Fibroblast of skin of left biceps (primary cell): Measurements from ENCODE around the gene L1TD1.
A peak's percentile ranks its signal among the peaks of the same experiment; 100 is the strongest.
"Not testable (repeated sequence)": the region's sequence is repeated elsewhere in the genome, so short reads cannot be mapped to it uniquely, and the experiment has no call there.

ENCODE experiments used
- DNase-seq, 2 experiments: peaks; one replicate each; pipeline ENCODE4 v3.0.0-alpha.2; 2013; ENCODE audit warnings: low read depth in 2 of 2

Gene L1TD1

DNA sequence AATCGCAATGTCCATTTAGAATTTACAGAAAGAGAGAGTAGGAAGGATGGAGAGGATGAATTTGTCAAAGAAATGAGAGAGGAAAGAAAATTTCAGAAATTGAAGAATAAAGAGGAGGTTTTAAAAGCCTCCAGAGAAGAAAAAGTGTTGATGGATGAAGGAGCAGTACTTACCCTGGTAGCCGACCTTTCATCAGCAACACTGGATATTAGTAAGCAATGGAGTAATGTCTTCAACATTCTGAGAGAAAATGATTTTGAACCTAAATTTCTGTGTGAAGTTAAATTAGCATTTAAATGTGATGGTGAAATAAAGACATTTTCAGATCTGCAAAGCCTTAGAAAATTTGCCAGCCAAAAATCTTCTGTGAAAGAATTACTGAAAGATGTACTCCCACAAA, 12.5 kb downstream of the L1TD1 start:
- no peak for DNase-seq

DNA sequence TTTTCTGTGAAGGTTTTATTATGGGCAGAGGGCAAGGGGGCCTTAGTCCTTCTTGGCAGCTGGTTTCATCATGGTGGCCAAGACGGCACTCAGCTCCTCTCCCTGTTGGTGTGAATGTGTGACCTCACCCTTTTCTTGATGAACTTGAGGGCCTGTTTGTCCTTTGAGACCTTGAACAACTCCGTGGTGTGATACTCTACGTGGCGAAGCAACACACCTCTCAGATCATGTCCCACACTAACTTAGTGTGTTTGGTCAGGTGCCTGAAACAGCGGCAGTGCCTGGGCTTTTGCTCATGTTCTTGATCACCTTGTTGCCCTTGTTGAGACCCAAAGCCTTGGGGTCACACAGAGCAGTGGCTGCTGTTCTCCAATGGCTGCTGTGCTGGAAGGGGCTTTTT, 13.4 kb downstream of the L1TD1 start:
- DNase-seq: no peak

DNA sequence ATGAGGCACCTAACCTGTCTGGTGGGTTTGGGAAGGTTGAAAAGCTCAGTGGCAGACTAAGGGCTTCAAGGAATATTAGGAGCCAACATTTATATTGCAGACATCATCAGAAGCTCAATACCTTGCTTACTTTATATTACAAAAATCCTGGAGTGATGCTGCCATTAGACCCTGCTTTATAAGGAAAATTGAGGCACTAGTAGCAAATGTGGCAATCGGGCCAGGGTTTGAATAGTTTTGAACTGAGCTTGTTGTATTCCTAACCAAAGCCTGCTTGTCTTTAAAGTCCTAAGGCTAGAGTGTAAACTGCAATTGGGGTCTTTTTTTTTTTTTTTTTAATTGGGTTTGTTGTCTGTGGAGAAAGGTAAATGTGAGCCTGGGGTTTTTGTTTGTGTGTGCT, 14.3 kb downstream of the L1TD1 start:
- DNase-seq: no peak

DNA sequence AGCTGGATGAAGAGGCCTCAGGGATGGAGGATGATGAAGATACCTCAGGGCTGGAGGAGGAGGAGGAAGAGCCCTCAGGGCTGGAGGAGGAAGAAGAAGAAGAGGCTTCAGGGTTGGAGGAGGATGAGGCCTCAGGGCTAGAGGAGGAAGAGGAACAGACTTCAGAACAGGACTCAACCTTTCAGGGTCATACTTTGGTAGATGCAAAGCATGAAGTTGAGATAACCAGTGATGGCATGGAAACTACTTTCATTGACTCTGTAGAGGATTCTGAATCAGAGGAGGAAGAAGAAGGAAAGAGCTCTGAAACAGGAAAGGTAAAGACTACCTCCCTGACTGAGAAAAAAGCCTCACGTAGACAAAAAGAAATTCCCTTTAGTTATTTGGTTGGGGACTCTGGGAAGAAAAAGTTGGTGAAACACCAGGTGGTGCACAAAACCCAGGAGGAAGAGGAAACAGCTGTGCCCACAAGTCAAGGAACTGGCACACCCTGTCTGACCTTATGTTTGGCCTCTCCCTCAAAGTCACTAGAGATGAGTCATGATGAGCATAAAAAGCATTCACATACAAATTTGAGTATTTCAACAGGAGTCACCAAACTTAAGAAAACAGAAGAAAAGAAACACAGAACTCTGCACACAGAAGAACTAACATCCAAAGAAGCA, 15.4 kb downstream of the L1TD1 start:
- DNase-seq: no peak

DNA sequence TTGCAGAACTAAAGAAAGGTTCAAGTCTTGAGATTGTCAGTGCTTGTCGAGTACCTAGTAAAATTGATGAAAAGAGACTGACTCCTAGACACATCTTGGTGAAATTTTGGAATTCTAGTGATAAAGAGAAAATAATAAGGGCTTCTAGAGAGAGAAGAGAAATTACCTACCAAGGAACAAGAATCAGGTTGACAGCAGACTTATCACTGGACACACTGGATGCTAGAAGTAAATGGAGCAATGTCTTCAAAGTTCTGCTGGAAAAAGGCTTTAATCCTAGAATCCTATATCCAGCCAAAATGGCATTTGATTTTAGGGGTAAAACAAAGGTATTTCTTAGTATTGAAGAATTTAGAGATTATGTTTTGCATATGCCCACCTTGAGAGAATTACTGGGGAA, 16.3 kb downstream of the L1TD1 start:
- no peak for DNase-seq

DNA sequence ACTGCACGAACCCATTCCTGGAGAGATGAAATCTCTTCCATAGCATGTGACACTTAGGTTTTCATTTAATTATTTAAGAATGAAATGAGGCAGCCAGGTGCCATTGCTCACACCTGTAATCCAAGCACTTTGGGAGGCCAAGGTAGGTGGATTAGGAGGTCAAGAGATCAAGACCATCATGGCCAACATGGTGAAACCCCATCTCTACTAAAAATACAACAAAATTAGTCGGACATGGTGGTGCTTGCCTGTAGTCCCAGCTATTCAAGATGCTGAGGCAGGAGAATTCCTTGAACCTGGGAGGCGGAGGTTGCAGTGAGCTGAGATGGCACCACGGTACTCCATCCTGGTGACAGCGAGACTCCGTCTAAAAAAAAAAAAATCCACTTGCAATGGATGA, 17.8 kb downstream of the L1TD1 start:
- DNase-seq: no peak

DNA sequence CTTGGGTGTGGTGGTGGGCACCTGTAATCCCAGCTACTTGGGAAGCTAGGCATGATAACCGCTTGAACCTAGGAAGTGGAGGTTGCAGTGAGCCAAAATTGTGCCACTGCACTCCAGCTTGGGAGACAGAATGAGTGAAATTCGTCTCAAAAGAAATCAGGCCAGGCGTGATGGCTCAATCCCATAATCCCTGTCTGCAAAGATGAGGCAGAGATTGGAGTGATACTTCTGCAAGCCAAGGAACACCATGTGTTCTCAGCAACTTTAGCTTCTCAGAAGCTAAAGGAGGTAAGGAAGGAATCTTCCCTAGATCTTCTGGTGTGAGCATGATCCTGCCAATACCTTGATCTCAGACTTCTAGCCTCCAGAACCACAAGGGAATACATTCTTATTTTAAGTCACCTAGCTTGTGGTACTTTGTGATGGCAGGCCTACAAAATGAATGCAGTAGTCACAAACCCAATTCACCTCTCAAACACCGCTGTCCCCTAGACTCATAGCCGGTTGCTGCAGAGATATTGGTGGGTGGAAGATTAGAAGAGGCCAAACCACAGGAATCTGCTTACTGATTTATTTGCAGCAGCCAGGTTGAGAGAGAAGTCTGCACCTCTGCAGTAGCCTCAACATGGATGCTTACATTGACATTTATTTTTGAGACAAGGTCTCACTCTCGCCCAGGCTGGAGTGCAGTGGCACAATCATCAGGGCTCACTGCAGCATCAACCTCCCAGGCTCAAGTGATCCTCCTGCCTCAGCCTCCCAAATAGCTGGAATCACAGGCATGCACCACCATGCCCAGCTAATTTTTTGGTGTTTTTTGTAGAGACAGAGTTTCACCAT, 18.6 kb downstream of the L1TD1 start:
- no peak for DNase-seq

DNA sequence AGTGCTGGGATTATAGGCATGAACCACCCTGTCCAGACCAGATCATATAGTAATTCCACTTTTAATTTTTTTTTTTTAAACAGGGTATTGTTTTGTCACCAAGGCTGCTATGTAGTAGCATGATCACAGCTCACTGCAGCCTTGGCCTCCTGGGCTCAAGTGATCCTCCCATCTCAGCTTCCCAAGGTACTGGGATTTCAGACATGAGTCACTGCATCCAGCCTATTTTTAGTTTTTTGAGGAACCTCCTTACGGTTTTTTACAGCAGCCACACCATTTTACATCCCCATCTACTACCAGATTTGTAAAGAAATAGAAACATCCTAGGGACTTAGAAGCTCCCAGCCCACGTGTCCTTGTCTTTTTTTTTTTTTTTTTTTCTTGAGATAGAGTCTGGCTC, 24.0 kb downstream of the L1TD1 start:
- no peak for DNase-seq

DNA sequence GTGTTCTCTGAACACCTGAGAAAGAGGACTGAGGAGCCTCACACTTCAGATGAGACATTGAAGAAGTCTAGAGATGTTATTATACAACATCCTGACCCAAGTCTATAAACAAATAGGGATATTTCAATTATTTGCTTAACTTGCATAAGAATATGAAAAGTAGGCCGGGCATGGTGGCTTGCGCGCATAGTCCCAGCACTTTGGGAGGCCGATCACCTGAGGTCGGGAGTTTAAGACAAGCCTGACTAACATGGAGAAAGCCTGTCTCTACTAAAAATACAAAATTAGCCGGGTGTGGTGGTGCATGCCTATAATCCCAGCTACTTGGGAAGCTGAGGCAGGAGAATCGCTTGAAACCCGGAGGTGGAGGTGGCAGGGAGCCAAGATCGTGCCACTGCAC, 25.8 kb downstream of the L1TD1 start:
- DNase-seq: not testable (repeated sequence)

DNA sequence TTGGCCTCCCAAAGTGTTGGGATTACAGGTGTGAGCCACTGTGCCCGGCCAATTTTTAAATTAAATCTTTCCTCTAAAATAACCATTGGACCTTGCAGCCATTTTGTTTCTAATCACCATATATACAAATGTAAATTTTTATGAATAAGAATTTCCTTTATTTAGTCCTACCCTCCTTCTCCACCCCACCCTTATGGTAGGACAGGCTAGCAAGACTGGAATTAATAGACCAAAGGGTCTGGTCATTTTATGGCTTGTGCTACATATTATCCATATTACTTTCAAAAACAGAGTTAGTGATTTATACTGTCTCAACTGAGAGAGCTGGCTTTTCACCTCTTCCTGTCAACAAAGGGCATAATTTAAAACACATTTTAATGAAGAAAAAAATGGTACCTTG, 26.5 kb downstream of the L1TD1 start:
- no peak for DNase-seq

DNA sequence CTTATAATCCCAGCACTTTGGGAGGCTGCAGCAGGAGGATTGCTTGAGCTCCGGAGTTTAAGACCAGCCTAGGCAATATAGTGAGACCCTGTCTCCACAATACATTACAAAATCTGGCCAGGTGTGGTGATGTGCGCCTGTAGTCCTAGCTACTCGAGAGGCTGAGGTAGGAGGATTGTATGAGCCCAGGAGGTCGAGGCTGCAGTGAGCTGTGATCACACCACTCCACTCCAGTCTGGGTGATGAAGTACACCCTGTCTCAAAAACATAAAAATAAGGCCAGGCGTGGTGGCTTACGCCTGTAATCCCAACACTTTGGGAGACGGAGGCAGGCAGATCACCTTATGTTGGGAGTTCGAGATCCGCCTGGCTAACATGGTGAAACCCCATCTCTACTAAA, 27.7 kb downstream of the L1TD1 start:
- DNase-seq: no peak

DNA sequence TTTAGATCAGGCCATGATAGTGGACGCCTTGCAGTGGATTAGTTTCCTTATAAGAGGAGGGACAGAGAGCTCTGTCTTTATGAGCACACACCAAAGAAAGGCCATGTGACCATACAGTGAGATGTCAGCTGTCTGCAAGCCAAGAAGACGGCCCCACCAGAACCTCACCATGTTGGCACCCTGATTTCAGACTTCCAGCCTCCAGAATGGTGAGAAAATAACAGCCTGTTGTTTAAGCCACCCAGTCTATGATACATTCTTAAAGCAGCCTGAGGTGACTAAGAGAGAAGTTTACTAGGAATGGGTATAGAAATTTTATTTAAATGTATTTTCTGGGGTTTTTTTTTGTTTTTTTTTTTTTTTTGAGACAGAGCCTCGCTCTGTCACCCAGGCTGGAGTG, 29.5 kb downstream of the L1TD1 start:
- no peak for DNase-seq

DNA sequence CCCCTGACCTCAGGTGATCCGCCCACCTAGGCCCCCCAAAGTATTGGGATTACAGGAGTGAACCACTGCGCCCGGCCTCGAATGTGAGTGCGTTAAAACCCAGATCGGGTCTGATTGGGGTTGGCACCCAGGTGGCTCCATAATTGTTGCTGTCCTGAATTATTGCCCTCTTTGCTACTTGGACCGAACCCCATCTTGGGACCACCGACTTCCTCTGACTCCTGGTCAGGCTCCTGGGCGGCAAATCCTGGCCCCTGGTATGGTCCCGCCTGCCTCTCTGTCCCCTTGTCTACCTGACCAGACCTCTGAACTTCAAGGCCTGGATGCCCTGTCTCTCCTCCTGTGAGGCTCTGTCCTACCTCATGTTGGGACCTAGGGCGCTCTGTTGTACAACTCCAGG, 32.8 kb downstream of the L1TD1 start:
- no peak for DNase-seq

DNA sequence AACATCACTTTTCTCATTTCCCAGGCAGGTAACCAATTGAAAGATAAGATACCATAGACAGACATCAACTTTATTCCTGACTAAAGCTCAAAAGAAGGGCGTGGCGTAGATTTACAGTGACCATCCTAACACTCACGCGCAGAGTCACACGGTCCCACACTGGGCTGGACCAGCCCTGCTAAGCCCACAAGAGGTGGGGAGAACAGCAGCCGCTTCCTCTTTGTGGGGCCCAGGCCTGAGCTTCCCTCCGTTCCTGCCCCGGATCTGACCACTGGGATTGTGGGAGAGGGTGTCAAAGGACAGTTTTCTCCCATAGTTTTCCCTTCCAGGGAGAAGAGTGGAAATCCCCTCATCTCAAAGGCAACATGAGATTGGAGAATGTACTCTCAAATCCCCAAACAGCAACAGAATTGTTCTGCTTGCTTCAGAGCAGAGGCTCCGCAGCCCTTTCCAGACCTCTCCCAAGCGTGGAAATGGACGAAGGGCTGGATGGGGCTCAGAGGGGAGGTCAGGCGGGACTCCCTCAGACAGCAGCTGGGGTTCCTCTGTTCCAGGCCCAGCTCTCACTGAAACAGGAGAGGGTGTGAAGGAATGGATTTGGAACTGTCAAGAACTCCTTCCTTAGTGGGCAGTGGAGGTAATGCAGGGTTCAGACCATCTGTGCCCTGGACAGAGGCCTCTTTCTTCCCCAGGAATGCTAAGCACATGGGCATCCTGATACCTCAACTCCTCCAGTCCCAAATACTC, 33.7 kb downstream of the L1TD1 start:
- no peak for DNase-seq

DNA sequence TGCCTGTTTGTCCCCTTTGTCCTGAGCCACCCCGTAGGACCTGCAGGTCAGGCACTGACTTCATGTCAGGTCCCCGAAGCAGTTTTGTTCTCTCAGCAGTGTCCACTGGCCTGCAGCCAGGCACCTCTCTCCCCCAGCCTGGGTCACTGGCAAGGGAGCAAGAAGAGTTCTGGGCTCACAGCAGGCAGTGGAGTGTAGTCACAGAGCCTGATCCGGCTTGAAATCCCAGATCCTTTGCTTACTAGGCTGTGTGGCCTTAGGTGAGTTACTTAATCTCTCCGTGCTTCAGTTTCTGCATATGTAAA, 34.2 kb downstream of the L1TD1 start:
- DNase-seq: no peak

DNA sequence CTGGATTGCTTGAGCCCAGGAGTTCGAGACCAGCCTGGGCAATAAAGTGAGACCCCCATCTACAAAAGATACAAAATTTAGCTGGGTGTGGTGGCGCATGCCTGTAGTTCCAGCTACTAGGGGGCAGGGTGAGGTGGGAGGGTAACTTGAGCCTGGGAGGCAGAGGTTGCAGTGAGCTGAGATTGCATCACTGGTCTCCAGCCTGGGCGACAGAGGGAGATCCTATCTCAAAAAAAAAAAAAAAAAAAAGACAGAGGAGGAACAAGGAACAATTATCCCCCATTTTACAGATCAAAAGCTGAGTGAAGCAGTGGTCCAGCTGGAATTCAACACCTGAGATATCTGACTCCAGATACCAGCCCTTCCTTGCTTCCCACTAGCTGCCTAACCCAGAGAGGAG, 34.8 kb downstream of the L1TD1 start:
- DNase-seq: no peak

DNA sequence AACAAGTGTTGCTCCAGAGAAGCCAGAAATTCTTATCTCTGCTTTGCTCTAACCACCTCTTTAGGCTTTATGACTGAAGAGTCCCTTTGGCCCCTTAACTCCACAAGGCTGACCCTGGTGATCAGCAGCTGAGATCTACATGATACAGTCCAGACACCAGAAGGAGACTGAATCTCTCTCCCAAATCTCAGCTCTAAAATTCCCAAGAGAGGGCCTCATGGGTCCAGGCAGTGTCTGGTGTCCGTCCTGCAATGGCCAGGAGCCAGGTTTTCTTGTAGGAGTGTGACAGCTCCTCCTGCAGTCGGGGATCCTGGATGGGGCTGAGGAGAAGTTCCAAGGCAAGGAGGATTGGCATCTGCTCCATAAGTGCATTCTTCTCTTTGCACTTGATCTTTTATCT, 35.3 kb downstream of the L1TD1 start:
- DNase-seq: no peak

DNA sequence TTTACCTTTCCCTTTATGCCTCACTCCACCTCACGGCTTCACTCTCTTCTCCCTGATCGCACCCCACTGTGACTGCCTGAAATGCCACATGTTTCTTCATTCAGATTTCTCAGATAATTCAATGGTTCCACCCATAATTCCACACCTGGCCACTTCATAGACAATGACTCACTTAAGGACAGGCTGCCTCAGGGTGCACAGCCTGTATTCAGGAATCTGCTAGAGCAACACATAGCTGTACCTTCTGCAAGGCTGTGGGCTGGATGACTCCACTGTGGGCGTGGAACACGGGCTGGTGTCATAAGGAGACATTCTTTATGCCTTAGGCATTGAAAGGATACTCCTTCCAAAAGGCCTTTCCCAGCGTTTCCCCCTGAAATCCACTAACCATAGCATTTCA, 36.1 kb downstream of the L1TD1 start:
- peak; percentile 25 to 33 for DNase-seq

DNA sequence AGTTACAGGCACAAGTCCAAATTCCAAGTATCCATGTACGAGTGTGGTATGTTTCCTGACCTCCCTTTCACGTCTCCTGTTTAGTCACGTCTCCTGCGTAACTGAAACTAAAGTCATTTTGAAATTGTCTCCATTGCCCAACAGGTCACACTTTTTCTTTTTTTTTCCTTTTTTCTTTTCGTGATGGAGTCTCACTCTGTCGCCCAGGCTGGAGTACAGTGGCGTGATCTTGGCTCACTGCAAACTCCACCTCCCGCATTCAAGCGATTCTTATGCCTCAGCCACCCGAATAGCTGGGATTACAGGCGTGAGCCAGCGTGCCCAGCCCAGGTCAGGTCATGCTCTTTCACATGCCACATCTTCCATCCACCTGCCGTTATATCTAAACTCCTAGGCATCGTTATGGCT, 38.2 kb downstream of the L1TD1 start:
- no peak for DNase-seq

DNA sequence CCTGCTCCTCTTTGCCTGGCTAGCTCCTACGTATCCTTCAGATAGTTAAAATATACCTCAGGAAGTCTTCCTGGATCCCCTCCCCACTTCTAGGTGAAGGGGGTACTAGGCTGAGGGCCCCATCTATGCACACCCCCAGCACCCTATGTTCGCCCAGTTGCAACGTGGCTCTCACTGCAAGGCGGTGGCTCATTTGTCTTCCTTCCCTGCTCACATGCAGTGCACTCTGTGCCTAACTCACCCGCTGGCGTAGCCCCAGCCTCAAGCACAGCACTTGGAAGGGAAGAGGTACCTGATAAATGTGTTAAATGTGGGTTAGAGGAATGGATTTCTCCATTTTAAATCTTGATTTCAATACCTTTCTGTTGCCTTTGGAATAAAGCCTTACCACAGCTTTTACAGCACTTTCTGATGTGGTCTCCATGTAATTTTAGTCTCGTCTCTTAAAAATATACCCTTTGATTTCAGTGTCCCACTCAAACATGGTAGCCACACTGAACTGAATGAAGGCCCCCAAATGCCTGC, 39.3 kb downstream of the L1TD1 start:
- DNase-seq: no peak

DNA sequence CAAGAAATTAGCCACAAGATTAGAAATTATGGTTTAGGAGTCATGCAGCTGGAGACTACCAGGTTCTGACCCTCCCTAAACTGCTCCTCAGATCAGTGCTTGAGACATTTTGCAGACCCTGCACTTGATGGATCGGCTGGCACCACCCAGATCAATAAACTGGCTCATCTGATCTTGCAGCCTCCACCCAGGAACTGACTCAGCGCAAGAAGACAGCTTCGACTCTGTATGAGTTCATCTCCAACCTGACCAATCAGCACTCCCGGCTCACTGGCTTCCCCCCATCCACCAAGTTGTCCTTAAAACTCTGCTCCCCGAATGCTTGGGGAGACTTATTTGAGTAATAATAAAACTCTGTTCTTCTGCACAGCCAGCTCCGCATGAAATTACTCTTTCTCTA, 40.0 kb downstream of the L1TD1 start:
- no peak for DNase-seq

DNA sequence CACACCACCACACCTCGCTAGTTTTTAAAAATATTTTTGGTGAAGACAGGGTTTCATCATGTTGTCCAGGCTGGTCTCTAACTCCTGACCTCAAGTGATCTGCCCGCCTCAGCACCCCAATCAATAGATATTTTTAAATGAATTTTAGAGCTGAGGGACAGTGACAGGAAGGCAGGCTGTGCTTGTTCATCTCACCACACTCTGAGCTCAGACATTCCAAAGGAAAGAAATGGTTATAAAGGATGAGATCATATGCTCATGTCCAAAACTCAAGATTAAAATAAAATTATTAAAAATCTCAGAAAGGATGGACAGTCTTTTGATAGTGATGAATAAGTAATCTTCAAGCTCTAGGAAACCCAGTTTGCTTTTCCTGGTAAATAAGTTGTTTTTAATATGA, 40.9 kb downstream of the L1TD1 start:
- no peak for DNase-seq

DNA sequence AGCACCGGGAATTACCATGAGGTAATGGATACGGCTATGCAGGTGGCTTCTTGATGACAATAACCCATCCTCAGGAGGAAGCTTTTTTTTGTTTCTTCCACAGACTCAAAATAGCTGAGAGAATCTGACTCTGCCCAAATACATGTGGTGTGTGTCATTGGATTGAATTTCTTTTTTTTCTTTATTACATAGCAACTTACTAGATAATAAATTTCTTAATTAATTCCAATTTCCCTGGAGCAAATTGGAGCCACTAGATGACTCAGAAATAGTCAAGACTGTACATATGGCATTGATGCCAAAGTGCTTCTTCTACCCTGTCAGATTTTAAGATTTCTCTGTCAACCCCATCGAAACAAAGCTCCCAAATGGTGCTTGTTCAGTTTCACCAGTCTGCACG, 42.7 kb downstream of the L1TD1 start:
- no peak for DNase-seq
